Ishikawa (cell line): ENCODE results near the gene WDSUB1.
A peak's percentile ranks its signal among the peaks of the same experiment; 100 is the strongest.

Experiments
- CEBPB ChIP-seq: IDR thresholded peaks from 2 replicates; pipeline ENCODE4 v1.6.1; 2012
- CREB1 ChIP-seq: IDR thresholded peaks from 2 replicates; pipeline ENCODE4 v1.6.1; 2012; ENCODE audit warnings: low read depth
- EGR1 ChIP-seq: IDR thresholded peaks from 2 replicates; pipeline ENCODE4 v1.6.1; 2012
- EP300 ChIP-seq: IDR thresholded peaks from 2 replicates; pipeline ENCODE4 v1.6.1; 2012; ENCODE audit warnings: borderline replicate concordance
- FOXM1 ChIP-seq: IDR thresholded peaks from 2 replicates; pipeline ENCODE4 v1.6.1; 2012; ENCODE audit warnings: low read depth, borderline replicate concordance
- MAX ChIP-seq: IDR thresholded peaks from 2 replicates; pipeline ENCODE4 v1.6.1; 2012
- NFIC ChIP-seq: IDR thresholded peaks from 2 replicates; pipeline ENCODE4 v1.6.1; 2012
- RAD21 ChIP-seq: IDR thresholded peaks from 2 replicates; pipeline ENCODE4 v1.6.1; 2012; ENCODE audit warnings: low read depth
- REST ChIP-seq: IDR thresholded peaks from 2 replicates; pipeline ENCODE4 v1.6.1; 2012; ENCODE audit warnings: low read depth, mild to moderate bottlenecking
- TAF1 ChIP-seq: IDR thresholded peaks from 2 replicates; pipeline ENCODE4 v1.6.1; 2012; ENCODE audit warnings: low read depth, mild to moderate bottlenecking
- TCF12 ChIP-seq: IDR thresholded peaks from 2 replicates; pipeline ENCODE4 v1.6.1; 2012; ENCODE audit warnings: low read depth
- TEAD4 ChIP-seq: IDR thresholded peaks from 2 replicates; pipeline ENCODE4 v1.6.1; 2012
- USF1 ChIP-seq: IDR thresholded peaks from 2 replicates; pipeline ENCODE4 v1.6.1; 2012
- YY1 ChIP-seq: IDR thresholded peaks from 2 replicates; pipeline ENCODE4 v1.6.1; 2012; ENCODE audit warnings: low read depth
- ZBTB7A ChIP-seq: IDR thresholded peaks from 2 replicates; pipeline ENCODE4 v1.6.1; 2012; ENCODE audit warnings: low read depth

Gene WDSUB1

GRCh38 chr2:159287733-159288132, 1.2 kb upstream of the WDSUB1 start:
- TF ChIP-seq TEAD4 (no peak), CREB1 (no peak), REST (no peak), RAD21 (no peak), MAX (no peak), EP300 (no peak), FOXM1 (no peak), YY1 (no peak), ZBTB7A (no peak), TCF12 (no peak), TAF1 (no peak), NFIC (no peak), EGR1 (no peak), USF1 (no peak), CEBPB (no peak)

- TF ChIP-seq EP300, result no peak
- peak; percentile 78 for TF ChIP-seq MAX
- peak; percentile 23; the same call in 1 of the 2 replicates for TF ChIP-seq NFIC
- TF ChIP-seq TAF1, result peak; percentile 91
- TF ChIP-seq USF1, result 0 out of 2 replicates have a peak, but pooled peaks have one; percentile 6
These were observed 372 bp upstream of the WDSUB1 start for GRCh38 chr2:159286709-159287441.

- no peak for TF ChIP-seq ZBTB7A
- no peak for TF ChIP-seq YY1
- no peak for TF ChIP-seq EP300
- no peak for TF ChIP-seq TCF12
- TF ChIP-seq MAX, result no peak
These were observed 1.1 kb downstream of the WDSUB1 start for GRCh38 chr2:159285433-159285832.

- no peak for TF ChIP-seq MAX
- no peak for TF ChIP-seq CEBPB
- no peak for TF ChIP-seq EGR1
- no peak for TF ChIP-seq TEAD4
- TF ChIP-seq FOXM1, result no peak
- TF ChIP-seq YY1, result no peak
- TF ChIP-seq RAD21, result no peak
- no peak for TF ChIP-seq USF1
- TF ChIP-seq REST, result no peak
- TF ChIP-seq TAF1, result no peak
- TF ChIP-seq EP300, result no peak
- no peak for TF ChIP-seq ZBTB7A
- TF ChIP-seq CREB1, result no peak
- no peak for TF ChIP-seq NFIC
- TF ChIP-seq TCF12, result no peak
These were observed 3.0 kb downstream of the WDSUB1 start for GRCh38 chr2:159283529-159283928.

- TF ChIP-seq RAD21, result no peak
- TF ChIP-seq REST, result no peak
- TF ChIP-seq EP300, result no peak
- no peak for TF ChIP-seq TEAD4
- no peak for TF ChIP-seq ZBTB7A
- TF ChIP-seq MAX, result no peak
- TF ChIP-seq CEBPB, result no peak
- TF ChIP-seq TAF1, result no peak
- TF ChIP-seq USF1, result no peak
- TF ChIP-seq FOXM1, result no peak
- TF ChIP-seq EGR1, result no peak
- TF ChIP-seq NFIC, result no peak
- no peak for TF ChIP-seq CREB1
- TF ChIP-seq YY1, result no peak
- TF ChIP-seq TCF12, result no peak
These were observed 5.5 kb downstream of the WDSUB1 start for GRCh38 chr2:159281002-159281401.
